DMS114 treated with DMSO at 0.1 percent for 48 hours (cell line): Measurements from ENCODE around the gene SPDYE3.
"Not testable (repeated sequence)": the region's sequence is repeated elsewhere in the genome, so short reads cannot be mapped to it uniquely, and the experiment has no call there.

Experiments used
- DNase-seq: peaks from one replicate; lab custom pipeline; 2025; ENCODE audit not compliant: unreplicated experiment; lab: John Stamatoyannopoulos, UW

The SPDYE3 gene

DNA sequence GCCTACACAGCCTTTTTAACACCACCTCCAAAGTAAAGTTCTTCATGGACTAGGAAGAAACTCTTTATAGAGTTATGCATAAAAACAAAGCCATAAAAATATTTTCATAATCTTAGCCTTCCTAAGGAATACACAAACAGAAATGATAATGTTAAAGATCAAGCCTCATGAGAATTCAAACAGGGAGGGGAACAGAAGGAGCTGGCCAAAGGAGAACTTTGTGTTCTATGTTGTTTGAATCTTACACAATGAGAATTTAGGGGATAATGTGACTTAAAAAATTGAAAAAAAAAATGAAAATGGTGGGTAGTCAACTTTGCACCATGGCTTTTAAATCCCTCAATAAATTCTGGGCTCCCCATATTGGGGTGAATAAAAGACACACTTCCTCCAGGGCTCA lies 41.3 kb downstream of the SPDYE3 start:
- no peak for DNase-seq

DNA sequence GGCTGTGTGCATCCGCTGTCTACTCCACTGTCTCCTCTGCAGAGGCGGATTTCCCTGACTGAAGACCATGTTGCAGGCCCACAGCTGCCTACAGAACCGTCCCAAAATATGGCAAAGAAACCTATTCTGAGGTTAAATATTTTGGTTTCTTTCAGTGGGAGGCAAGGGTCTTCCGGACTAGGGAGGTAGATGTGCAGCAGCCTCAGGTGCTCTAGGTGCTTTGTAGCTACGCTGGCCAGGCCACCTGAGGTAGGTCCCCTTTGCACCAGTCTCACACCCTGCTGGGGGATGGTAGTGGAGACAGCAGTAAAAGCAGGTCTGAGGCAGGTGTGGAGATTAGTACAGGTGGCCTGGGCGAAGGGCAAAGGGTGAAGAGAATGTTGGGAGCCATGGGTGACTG lies 42.3 kb downstream of the SPDYE3 start:
- no peak for DNase-seq

DNA sequence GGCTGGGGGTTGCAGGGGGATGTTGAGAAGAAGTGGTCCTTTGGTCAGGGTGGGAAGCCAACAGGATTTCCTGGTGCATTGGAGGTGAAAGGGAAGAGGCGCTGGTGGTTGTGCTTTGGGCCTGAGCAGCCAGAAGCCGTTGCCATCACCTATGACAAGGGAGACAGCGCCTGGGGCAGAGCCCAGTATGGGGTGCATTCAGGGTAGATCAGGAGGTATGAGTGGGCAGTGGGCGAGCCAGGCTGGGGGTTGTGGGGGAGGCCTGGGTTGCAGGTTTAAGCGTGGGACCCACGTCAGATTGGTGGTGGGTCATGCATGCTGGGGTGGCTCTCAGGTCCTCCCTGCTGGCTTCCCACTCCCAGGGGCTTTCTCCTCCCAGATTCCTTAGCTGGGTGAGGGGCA lies 44.2 kb downstream of the SPDYE3 start:
- DNase-seq, result no peak

DNA sequence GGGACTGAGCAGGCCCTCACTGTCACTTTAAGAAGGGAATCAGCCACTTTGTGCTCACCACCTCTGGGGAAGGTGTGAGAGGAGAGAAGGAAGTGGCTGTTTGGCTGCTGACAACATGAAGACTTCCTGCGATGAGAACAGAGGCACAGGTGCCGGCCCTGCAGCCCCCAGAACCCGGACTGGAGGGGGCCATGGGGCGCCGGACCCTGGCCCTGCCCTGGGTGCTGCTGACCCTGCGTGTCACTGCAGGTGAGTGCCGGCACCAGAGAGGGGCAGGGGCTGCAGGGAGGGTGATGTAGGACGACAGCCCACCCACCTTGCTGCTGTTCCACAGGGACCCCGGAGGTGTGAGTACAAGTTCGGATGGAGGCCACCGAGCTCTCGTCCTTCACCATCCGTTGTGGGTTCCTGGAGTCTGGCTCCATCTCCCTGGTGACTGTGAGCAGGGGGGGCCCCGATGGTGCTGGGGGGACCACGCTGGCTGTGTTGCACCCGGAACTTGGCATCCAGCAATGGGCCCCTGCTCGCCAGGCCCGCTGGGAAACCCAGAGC lies 44.8 kb downstream of the SPDYE3 start:
- DNase-seq, result not testable (repeated sequence)

DNA sequence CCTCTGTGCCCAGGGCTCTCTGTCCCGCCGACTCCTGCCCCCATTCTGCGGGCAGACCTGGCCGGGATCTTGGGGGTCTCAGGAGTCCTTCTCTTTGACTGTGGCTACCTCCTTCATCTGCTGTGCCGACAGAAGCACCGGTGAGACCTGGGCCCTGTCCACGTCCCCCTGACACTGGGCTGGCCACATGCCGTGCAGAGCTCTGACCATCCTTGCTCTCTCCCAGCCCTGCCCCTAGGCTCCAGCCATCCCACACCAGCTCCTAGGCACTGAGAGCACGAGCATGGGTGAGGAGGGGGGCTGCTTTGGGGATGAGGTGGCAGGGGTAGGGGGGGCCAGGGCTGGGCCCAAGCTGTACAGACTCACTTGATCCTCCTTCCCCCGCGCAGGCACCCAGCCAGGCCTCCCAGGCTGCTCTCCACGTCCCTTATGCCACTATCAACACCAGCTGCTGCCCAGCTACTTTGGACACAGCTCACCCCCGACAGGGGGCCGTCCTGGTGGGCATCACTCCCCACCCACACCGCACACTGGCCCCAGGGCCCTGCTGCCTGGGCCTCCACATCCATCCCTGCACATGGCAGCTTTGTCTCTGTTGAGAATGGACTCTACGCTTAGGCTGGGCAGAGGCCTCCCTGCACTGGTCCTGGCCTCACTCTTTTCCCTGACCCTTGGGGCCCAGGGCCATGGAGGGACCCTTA lies 45.6 kb downstream of the SPDYE3 start:
- DNase-seq, result no peak

DNA sequence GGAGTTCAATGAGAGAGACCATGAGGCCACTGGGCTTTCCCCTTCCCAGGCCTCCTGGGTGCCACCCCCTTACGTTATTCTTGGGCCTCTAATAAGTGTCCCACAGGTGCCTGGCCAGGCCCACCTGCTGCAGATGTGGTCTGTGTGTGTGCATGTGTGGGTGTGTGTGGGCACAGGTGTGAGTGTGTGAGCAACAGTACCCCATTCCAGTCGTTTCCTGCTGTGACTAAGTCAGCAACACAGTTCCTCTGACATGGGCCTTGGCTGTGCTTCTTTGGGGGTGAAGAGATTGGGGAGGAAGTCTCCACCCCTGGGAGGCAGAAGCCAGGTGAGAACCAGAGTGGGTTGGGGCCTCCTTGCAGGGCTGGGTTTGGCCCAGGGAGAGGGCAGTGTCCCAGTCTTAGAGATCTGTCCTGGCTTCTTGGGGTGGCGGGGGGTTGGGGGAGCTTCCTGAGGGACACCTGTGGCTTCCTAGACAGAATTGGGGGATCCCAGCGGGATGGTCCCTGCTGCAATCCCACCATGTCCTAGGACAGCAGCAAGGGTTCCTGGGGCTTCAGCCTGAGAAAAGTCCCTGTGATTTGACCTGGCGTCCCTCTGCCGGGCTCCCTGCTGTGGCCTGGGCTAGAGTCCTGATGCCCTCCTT lies 46.3 kb downstream of the SPDYE3 start:
- no peak for DNase-seq

DNA sequence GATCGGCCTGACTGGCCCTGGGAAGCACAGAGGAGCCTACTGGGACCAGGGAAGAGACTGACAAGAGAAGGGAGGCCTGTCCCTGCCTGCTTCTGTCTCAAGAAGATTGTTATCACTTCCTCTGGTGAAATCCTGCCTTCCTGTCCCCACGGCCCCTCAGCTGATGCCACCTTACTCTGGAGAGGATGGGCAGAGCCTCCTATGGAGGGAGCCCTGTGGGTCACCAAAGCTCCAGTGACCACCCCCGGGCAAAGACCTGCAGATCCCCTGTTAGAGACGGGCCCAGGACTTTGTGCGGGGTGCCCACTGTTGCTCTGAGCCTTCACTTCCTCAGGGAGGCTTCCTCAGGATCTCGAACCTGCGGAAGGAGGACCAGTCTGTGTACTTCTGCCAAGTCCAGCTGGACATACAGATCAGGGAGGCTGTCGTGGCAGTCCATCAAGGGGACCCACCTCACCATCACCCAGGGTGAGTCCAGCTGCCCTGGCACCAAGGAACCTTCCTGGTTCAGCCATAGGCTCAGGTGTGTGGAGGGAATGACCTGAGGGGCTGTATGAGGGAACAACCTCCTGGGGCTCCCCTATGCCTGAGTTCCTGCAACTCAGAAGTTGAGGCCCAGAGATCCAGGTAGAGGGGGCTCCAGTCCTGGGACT lies 49.0 kb downstream of the SPDYE3 start:
- no peak for DNase-seq

DNA sequence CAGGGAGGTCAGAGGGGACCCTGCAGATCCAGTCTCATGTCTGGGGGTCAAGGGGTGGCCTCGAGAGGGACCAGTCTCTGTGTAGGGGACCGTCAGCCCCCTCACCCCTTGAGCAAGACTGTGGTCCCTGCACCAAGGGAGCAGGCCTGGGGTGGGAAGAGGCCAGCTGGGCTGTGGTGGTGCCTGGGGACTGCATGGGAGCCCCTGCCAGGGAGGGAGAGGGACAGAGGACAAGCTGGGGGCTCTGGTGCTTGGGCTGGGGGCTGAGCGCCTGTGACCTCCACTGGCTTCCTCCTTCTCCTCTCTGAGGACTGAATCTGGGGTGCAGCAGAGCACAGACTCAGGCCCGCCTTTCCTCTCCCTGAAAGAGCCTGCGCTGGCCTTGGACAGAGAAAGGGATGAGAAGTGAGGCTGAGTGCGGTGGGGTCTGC lies 49.6 kb downstream of the SPDYE3 start:
- no peak for DNase-seq

DNA sequence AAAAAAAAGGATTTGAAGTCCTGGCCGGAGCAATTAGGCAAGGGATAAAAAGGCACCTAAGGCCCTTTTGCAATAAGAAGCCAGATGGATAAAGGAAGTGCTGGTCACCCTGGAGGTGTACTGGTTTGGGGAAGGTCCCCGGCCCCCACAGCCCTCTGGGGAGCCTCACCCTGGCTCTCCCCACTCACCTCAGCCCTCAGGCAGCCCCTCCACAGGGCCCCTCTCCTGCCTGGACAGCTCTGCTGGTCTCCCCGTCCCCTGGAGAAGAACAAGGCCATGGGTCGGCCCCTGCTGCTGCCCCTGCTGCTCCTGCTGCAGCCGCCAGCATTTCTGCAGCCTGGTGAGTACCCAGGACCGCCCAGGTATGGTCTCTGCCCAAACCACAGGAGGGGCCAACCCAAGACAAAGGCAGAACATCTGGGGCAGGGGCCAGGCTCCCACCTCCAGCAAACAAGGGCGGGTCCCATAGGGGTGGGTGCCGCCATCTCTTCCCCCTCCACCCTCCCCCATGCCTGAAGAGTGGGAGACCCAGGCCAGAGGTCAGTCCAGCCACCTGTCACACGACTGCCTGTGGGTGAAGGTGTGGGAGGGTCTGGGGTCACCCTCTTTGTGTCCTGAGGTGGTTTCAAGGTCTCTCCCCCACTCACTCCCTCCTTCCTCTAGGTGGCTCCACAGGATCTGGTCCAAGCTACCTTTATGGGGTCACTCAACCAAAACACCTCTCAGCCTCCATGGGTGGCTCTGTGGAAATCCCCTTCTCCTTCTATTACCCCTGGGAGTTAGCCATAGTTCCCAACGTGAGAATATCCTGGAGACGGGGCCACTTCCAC lies 50.7 kb downstream of the SPDYE3 start, which contains the start of gene PILRB:
TSS of gene PILRB (plus strand) at position 91 of the 830 bp plus-strand sequence. CDS start at position 277, 186 bp downstream.
- DNase-seq, result no peak

DNA sequence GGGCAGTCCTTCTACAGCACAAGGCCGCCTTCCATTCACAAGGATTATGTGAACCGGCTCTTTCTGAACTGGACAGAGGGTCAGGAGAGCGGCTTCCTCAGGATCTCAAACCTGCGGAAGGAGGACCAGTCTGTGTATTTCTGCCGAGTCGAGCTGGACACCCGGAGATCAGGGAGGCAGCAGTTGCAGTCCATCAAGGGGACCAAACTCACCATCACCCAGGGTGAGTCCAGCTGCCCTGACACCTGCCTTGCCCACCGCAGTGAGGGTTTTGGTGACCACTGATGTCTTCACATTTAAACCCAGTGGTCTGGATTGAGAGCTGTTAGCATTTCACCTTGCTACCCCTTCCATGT lies 51.3 kb downstream of the SPDYE3 start:
- DNase-seq, result no peak

DNA sequence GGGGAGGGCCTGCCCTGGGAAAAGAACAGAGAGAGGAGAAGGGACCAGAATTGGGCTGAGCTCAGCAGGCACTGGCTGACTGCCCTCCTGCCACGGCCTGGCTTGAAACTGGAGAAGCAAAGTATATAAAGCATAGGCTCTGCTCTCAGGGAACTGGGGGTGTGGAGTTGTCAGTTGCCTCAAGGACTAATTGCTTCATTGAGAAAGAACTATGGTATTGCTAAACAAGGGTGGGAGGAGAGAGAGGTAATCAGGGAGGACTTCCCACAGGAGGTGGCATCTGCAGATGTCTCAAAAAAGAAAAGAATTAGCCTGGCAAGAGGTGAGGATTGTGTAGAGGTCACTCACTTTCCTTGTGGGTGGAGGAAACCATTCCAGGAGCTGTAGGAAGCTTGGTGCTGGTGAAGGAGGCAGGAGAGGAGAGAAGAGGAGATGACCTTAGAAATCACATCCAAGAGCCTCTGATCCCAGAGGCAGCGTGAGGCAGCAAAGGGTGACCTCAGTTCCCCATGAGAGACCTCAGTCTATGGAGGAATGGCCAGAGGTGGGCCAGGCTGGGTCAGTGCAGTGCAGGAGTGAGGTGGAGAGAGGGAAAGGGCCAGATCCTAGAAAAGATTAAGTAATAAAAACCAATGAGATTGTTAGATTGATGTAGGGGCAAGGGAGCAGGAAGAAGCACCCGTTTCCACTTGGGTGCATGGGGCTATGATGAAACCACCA lies 52.8 kb downstream of the SPDYE3 start:
- no peak for DNase-seq

DNA sequence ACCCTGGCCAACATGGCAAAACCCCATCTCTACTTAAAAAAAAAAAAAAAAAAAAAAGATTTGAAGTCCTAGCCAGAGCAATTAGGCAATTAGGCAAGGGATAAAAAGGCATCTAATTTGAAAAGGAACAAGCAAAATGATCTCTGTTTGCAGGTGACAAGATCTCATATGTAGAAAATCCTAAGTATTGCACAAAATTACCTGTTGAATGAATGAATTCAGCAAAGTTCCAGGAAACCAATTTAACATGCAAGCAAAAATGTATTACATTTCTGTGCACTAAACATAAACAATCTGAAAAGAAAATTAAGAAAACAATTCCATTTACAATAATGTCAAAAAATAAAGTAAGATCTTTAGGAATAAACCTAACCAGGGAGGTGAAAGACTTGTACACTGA lies 55.6 kb downstream of the SPDYE3 start:
- no peak for DNase-seq

DNA sequence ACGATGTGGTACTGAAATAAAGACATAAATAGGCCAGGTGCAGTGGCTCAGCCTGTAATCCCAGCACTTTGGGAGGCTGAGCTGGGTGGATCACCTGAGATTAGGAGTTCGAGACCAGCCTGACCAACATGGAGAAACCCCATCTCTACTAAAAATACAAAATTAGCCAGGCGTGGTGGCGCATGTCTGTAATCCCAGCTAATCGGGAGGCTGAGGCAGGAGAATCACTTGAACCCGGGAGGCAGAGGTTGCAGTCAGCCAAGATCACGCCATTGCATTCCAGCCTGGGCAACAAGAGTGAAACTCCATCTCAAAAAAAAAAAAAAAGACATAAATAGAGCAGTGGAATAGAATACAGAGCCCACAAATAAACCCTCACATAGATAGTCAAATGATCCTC lies 56.3 kb downstream of the SPDYE3 start:
- DNase-seq, result not testable (repeated sequence)

DNA sequence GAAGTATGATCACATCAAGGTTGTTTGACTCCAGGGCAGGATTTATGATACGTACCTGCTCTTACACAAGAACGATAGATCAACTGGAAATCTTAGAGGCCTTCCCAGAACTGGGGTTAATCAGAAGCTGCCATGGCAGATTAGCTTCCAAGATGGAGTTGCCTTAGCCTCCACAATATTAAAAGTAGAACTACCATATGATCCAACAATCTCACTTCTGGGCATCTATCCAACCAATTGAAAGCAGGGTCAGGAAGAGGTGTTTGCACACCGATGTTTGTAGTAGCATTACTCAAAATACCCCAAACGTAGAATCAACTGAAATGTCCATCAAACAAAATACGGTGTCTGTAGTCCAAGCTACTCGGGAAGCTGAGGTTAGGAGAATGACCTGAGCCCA lies 57.0 kb downstream of the SPDYE3 start:
- DNase-seq, result no peak

DNA sequence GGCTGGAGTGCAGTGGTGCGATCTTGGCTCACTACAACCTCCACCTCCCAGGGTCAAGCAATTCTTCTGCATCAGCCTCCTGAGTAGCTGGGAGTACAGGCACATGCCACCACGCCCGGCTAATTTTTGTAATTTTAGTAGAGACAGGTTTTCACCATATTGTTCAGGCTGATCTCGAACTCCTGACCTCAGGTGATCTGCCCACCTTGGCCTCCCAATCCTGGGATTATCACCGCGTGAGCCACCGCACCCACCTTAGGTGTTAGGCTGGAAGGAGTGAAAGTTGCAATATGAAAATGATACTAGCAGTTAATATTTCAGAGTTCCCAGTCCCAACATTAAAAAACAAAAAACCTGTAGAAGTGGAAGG lies 58.5 kb downstream of the SPDYE3 start:
- not testable (repeated sequence) for DNase-seq

DNA sequence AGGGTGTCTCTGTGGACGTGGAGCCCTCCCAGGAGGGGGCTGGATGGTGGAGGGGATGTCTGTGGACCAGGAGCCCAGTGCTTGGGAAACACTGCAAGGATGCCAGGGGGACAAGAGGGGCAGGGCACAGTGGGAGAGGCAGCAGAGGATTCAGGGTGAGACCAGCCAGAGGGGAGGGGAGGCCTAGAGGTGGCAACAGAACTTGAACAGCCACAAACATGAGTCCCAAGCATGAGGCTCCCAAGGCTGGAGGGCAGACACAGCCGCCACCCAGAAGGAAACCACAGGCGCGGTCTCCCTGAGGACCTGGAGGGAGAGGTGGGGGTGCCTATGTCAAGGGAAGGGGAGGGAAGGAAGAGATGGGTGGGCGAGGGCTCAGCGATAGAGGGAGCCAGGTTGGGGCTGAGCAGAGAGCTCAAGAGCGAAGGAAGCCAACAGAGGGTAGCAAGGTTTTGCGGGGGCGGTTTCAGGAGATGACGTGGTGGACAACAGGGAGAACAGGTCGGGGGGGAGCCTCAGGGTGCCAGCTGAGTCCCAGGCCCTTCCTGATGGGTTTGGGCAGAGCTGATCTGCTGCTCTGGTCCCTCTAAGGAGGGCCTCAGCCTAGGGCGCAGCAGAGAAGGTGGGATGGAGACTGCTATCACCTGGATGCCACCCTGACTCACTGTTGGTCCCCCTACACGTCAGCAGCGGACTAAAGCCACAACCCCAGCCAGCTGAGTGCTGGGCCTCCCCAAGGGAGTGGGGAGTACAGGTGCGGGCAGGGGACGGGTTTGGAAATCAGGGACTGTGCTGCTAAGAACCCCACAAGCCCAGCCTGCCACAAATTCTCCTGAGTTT lies 59.1 kb downstream of the SPDYE3 start:
- DNase-seq, result no peak

DNA sequence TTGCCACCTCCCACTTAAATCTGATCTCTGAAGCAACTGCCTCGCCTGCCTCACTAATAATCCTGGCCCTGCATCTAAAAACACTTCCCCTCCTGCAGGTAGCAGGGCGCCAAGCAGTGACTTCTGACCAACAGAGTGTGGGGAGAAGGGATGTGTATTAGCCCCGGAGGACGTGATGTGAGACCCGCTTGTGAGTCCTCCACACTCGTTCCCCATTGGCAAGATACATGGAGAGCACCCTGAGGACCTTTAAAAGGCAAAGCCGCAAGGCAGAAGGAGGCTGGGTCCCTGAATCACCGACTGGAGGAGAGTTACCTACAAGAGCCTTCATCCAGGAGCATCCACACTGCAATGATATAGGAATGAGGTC lies 59.7 kb downstream of the SPDYE3 start:
- DNase-seq, result no peak

DNA sequence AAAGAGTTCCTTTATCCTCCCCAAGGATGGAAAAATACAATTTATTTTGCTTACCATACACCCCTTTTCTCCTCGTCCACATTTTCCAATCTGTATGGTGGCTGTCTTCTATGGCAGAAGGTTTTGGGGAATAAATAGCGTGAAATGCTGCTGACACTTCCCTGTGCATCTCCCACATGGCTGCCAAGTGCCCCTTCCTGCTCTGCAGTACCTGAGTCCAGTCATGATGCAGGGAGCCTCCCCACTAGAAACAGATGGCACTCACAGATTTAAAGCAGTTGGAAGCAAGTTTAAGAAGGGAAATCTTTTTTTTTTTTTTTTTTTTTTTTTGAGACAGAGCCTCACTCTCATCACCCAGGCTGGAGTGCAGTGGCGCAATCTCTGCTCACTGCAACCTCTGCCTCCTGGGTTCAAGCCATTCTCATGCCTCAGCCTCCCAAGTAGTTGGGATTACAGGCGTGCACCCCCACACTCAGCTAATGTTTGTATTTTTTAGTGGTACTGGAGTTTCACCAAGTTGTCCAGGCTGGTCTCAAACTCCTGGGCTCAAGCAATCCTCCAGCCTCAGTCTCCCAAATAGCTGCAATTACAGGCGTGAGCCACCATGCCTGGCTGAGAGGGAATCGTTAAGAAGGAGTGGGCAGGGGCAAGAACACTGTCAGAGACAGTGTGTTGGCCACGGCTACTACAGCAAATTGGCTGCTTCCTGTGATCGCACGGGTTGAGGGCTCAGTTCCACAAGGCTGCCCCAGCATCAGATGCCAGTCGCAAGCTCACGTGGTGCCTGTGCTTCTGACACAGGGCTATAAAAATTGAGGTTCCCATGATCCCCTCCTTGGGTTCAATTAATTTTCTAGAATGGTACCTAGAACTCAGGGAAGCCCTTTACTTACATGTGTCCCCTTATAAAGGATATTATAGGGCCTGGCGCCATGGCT lies 60.4 kb downstream of the SPDYE3 start:
- no peak for DNase-seq

DNA sequence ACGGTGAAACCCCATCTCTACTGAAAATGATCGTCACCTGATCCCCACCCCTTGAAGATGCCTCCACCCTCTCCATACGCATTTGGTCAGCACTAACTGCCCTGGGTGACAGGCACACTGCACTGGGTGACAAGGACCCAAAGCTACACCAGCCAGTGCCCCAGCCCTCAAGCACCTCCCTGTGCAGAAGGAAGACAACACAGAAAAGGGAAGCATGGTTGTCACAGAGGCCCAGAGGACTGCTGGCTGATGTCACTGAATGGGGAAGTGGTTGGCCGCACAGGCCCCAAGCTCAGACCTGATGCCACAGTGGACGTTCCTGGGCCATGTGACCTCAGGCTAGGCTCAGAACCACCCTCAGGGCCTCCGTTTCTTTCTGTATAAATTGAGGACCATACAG lies 61.6 kb downstream of the SPDYE3 start:
- no peak for DNase-seq
